Activated CD4-positive, alpha-beta T cell treated with anti-CD3 and anti-CD28 coated beads for 4 hours (primary cell): Measurements from ENCODE around the gene TAGLN.

Source experiments
- DNase-seq, 2 donors: peaks; one replicate each; pipeline ENCODE4 v3.0.0-alpha.2; 2020

TAGLN gene

GRCh38 chr11:117232092-117232878, 33.1 kb downstream of the TAGLN start, which contains the start of gene RNF214:
TSS of gene RNF214 (plus strand) at chr11:117232671. CDS start at chr11:117234273, 1,602 bp downstream.
- peak; percentile 69 to 77 for DNase-seq

DNA sequence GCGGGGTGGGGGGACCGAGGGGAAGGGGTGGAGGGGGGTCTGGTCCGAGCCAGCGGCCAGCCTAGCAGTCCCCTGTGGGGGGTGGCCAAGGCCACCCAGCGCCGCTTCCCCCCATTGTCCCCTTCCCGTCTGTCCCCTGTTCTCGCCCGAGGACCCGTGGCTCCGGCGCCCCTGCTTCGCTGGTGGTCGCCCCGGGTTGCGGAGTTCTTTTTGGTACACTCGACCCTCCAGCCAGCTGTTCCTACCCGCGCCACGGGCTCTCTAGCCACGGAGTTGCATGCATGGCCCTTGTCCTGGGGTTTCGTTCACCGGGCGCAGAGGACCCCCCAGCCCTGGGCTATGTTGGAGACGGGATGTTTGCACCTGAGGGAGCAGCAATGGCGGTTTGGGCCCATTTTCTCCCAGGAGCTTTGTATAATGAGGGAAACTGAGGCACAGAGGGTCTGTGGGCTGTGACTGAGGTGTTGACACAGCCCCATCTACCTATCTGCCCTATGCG, 33.8 kb downstream of the TAGLN start:
- no peak for DNase-seq

DNA sequence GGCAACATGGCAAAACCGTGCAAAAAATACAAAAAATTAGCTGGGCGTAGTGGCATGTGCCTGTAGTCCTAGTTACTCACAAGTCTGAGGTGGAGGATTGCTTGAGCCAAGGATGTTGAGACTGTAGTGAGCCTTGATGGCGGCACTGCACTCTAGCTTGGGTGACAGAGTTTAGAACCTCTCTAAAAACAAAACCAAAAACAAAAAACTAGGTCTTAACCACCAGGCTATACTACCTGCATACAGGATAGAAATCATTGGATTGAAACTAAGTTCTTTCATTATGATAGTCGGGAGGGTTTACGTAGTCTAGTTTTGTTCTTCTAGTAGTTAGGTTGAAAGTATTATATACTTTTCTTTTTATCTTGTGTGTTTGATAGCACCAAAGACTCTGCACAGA, 39.1 kb downstream of the TAGLN start:
- no peak for DNase-seq

- DNase-seq: no peak
Observed at GRCh38 chr11:117239295-117239694, 40.1 kb downstream of the TAGLN start.

- DNase-seq: no peak
Observed at GRCh38 chr11:117248341-117248740, 49.2 kb downstream of the TAGLN start.

DNA sequence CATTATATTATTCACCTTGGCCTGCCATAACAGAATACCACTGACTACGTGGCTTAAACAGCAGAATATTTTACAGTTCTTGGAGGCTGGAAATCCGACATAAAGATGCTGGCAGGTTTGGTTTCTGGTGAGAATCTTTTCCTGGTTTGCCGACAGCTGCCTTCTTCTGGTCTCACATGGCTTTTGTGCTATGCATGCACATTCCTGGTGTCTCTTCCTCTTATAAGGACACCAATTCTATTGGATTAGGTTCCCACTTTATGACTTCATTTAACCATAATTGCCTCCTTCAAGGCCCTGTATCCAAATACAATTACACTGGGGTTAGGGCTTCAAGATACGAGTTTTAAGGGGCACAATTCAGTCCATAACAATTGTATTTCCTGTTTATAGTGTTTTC, 50.4 kb downstream of the TAGLN start:
- DNase-seq: no peak

- no peak for DNase-seq
Observed at GRCh38 chr11:117251506-117251905, 52.3 kb downstream of the TAGLN start.

GRCh38 chr11:117255966-117256365, 56.8 kb downstream of the TAGLN start:
- no peak for DNase-seq

GRCh38 chr11:117256573-117256972, 57.4 kb downstream of the TAGLN start:
- no peak for DNase-seq
